Colon (tissue), 2 donors: ENCODE results near the gene OR2AJ1.

Source experiments
- FAIRE-seq: peaks from 2 replicates; lab custom pipeline; 2012; peaks lifted over from hg19 to GRCh38; lab: Jason Lieb, UNC
- donor health status: control.
- donor health status: control.

Gene OR2AJ1

DNA sequence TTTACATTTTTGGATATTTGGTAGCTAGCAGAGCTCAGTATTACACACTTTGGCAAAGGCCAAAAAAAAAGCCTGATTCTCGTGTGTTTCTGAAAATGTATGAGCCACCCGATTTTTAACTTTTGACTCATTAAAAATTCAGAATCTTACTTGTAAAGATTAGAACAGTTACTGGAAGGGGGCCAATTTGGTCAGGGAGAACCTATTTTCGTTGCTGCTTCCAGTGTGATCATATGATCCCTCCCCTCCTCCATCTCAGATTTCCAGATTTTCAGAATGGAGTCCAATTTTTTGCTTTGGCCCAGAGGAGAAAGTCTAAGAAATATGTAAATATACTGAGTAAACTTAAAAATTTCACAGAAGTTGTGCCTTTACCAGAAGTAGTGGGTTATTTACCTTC is 37.1 kb downstream of the OR2AJ1 start:
- FAIRE-seq: no peak

GRCh38 chr1:247962911-247963588 is 38.4 kb downstream of the OR2AJ1 start:
- FAIRE-seq: no peak

DNA sequence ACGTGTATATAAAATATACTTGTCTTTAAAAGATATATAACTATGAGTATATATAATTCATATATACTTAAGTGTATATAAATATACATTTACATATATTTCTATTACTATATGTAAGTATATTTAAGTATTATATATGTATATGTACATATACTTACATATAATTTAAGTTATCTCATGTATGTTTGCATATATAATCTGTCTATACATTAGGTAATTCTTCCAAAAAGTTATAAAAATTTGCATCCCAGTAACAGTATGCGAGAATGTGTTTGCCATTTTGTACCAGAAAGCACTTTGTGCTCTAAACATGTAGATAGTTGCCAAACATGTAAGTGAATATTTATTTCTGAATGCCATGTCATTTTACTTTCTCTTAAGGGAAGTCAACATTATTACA is 40.2 kb downstream of the OR2AJ1 start, which contains the start of gene OR2AK2:
Gene OR2AK2 (plus strand): TSS at position 301 of the 400 bp plus-strand sequence. CDS start 144 bp downstream, outside the sequence.
- FAIRE-seq: no peak

- FAIRE-seq: no peak
Observed at GRCh38 chr1:247966532-247967204, 42.0 kb downstream of the OR2AJ1 start.
